D341Med (cell line): ENCODE measurements around the gene TMEM184C.

Experiments
- DNase-seq: peaks from one replicate; pipeline ENCODE4 v3.0.0; 2012; ENCODE audit warnings: low spot score

TMEM184C gene

GRCh38 chr4:147655639-147656038 lies 38.4 kb downstream of the TMEM184C start:
- DNase-seq: no peak

- no peak for DNase-seq
These were observed 41.3 kb downstream of the TMEM184C start for GRCh38 chr4:147658501-147658900.

GRCh38 chr4:147674073-147674472 lies 56.9 kb downstream of the TMEM184C start:
- DNase-seq: no peak

- no peak for DNase-seq
These were observed 57.3 kb downstream of the TMEM184C start for GRCh38 chr4:147674496-147674895.

GRCh38 chr4:147678106-147678505 lies 60.9 kb downstream of the TMEM184C start:
- no peak for DNase-seq

GRCh38 chr4:147678796-147679549 lies 61.8 kb downstream of the TMEM184C start:
- no peak for DNase-seq

- DNase-seq: no peak
These were observed 65.6 kb downstream of the TMEM184C start for GRCh38 chr4:147682755-147683154.

- peak; percentile 41 for DNase-seq
These were observed 66.0 kb downstream of the TMEM184C start for GRCh38 chr4:147683188-147683591.

GRCh38 chr4:147683717-147684700 lies 66.8 kb downstream of the TMEM184C start, which contains the start of gene PRMT9:
Gene PRMT9 (minus strand): TSS chr4:147684163. CDS start chr4:147683987, 176 bp downstream.
- DNase-seq: peak; percentile 99

GRCh38 chr4:147689067-147689466 lies 71.9 kb downstream of the TMEM184C start:
- no peak for DNase-seq

- DNase-seq: no peak
These were observed 74.6 kb downstream of the TMEM184C start for GRCh38 chr4:147691820-147692219.

- DNase-seq: no peak
These were observed 76.0 kb downstream of the TMEM184C start for GRCh38 chr4:147693218-147693617.

- DNase-seq: no peak
These were observed 79.7 kb downstream of the TMEM184C start for GRCh38 chr4:147696866-147697265.

GRCh38 chr4:147704846-147705245 lies 87.6 kb downstream of the TMEM184C start:
- no peak for DNase-seq

- peak; percentile 63 for DNase-seq
These were observed 90.9 kb downstream of the TMEM184C start for GRCh38 chr4:147707892-147708672.

- no peak for DNase-seq
These were observed 92.8 kb downstream of the TMEM184C start for GRCh38 chr4:147709999-147710398.

- DNase-seq: no peak
These were observed 97.6 kb downstream of the TMEM184C start for GRCh38 chr4:147714575-147715401.

- no peak for DNase-seq
These were observed 100.7 kb downstream of the TMEM184C start for GRCh38 chr4:147717878-147718277.
